Measurements from ENCODE around the gene GNAI3.

Gene GNAI3

GRCh38 chr1:109531826-109532364 is 16.5 kb upstream of the GNAI3 start:
- H3K4me3 ChIP-seq (ENCODE audit: control insufficient read depth, low read depth, low read length), result no peak overlapping the region
- no peak for TF ChIP-seq CTCF (IDR thresholded peaks at IDR 0.05; ENCODE audit: control insufficient read depth, insufficient read depth, low read depth, low read length, missing control alignments)
- no peak for DNase-seq (ENCODE audit: low read depth)

GRCh38 chr1:109532365-109533136 is 15.9 kb upstream of the GNAI3 start:
- no peak overlapping the region; the same call in 1 of the 2 replicates for H3K4me3 ChIP-seq (ENCODE audit: control insufficient read depth, low read depth, low read length)
- no peak for DNase-seq (ENCODE audit: low read depth)
- peak; percentile 98 for TF ChIP-seq CTCF (IDR thresholded peaks at IDR 0.05; ENCODE audit: control insufficient read depth, insufficient read depth, low read depth, low read length, missing control alignments)

GRCh38 chr1:109534307-109534858 is 14.0 kb upstream of the GNAI3 start:
- no peak overlapping the region for H3K4me3 ChIP-seq (ENCODE audit: control insufficient read depth, low read depth, low read length)
- TF ChIP-seq CTCF (IDR thresholded peaks at IDR 0.05; ENCODE audit: control insufficient read depth, insufficient read depth, low read depth, low read length, missing control alignments), result no peak
- DNase-seq (ENCODE audit: low read depth), result no peak

- no peak for TF ChIP-seq CTCF (IDR thresholded peaks at IDR 0.05; ENCODE audit: control insufficient read depth, insufficient read depth, low read depth, low read length, missing control alignments)
- H3K4me3 ChIP-seq (ENCODE audit: control insufficient read depth, low read depth, low read length), result no peak overlapping the region
- DNase-seq (ENCODE audit: low read depth), result no peak
These were observed 12.9 kb upstream of the GNAI3 start for GRCh38 chr1:109535481-109535880.

GRCh38 chr1:109535971-109536491 is 12.4 kb upstream of the GNAI3 start:
- no peak overlapping the region for H3K4me3 ChIP-seq (ENCODE audit: control insufficient read depth, low read depth, low read length)
- TF ChIP-seq CTCF (IDR thresholded peaks at IDR 0.05; ENCODE audit: control insufficient read depth, insufficient read depth, low read depth, low read length, missing control alignments), result no peak
- no peak for DNase-seq (ENCODE audit: low read depth)

GRCh38 chr1:109537450-109538178 is 10.8 kb upstream of the GNAI3 start:
- DNase-seq (ENCODE audit: low read depth), result no peak
- no peak for TF ChIP-seq CTCF (IDR thresholded peaks at IDR 0.05; ENCODE audit: control insufficient read depth, insufficient read depth, low read depth, low read length, missing control alignments)
- no peak overlapping the region for H3K4me3 ChIP-seq (ENCODE audit: control insufficient read depth, low read depth, low read length)

Data from AG09309 (cell line).